Karpas-422 (cell line): Measurements from ENCODE around the gene SCUBE1. TPM values are rescaled to one million over a fixed set of nuclear protein-coding genes. Genes with fewer than 3 reads are reported as not detected.

Experiments
- DNase-seq: peaks from one replicate; pipeline ENCODE4 v3.0.0-alpha.2; 2015
- H2AFZ ChIP-seq: fragments of 200-600 bp; sonication (generic); 2 replicates; pipeline ENCODE4 v1.6.1; 2014; ENCODE audit warnings: antibody characterized with exemption, low read length, mixed read lengths
- H3K27ac ChIP-seq: fragments of 200-600 bp; sonication (generic); 2 replicates; pipeline ENCODE4 v1.5.1; 2014; ENCODE audit warnings: mild to moderate bottlenecking, low read length, moderate library complexity
- H3K27me3 ChIP-seq: fragments of 200-600 bp; sonication (generic); 2 replicates; pipeline ENCODE4 v1.6.1; 2014; ENCODE audit warnings: low read length, mixed read lengths
- H3K36me3 ChIP-seq: fragments of 200-600 bp; sonication (generic); 2 replicates; pipeline ENCODE4 v1.6.1; 2014; ENCODE audit warnings: low read length, mixed read lengths; ENCODE audit not compliant: insufficient read depth
- H3K4me1 ChIP-seq: fragments of 200-600 bp; sonication (generic); 2 replicates; pipeline ENCODE4 v1.6.1; 2014; ENCODE audit warnings: mild to moderate bottlenecking, low read length, mixed read lengths
- H3K4me2 ChIP-seq: fragments of 200-600 bp; sonication (generic); 2 replicates; pipeline ENCODE4 v1.6.1; 2014; ENCODE audit warnings: low read length, low read depth, mild to moderate bottlenecking; ENCODE audit not compliant: poor library complexity, severe bottlenecking
- H3K4me3 ChIP-seq: fragments of 200-600 bp; sonication (generic); 2 replicates; pipeline ENCODE4 v1.5.1; 2014; ENCODE audit warnings: mild to moderate bottlenecking, antibody characterized with exemption, low read length, mixed read lengths
- H3K79me2 ChIP-seq: fragments of 200-600 bp; sonication (generic); 2 replicates; pipeline ENCODE4 v1.6.1; 2014; ENCODE audit warnings: mild to moderate bottlenecking, low read length, mixed read lengths
- H3K9ac ChIP-seq: fragments of 200-600 bp; sonication (generic); 2 replicates; pipeline ENCODE4 v1.6.0; 2014; ENCODE audit warnings: low read length
- H3K9me2 ChIP-seq: fragments of 200-600 bp; sonication (generic), shearing (Covaris generic); replicated peaks from 2 replicates; pipeline ENCODE4 v1.6.0; 2014; ENCODE audit warnings: mild to moderate bottlenecking, low read length, moderate library complexity; ENCODE audit not compliant: insufficient read depth
- H3K9me3 ChIP-seq: fragments of 300-700, 200-600 bp; sonication (generic); 2 replicates; pipeline ENCODE4 v1.6.1; 2014; ENCODE audit warnings: low read length, mixed read lengths
- H4K20me1 ChIP-seq: fragments of 200-600 bp; sonication (generic); 2 replicates; pipeline ENCODE4 v1.6.1; 2014; ENCODE audit warnings: mild to moderate bottlenecking, antibody characterized with exemption, low read length, low read depth; ENCODE audit not compliant: insufficient read depth
- total RNA-seq: library from RNA; depleted of rRNA; stranded (reverse); fragments of >200 nt; shearing (Covaris generic); gene quantifications from 2 replicates; pipeline ENCODE4 v1.2.3, GENCODE V29; 2014; ENCODE audit warnings: low replicate concordance

Gene SCUBE1
- total RNA-seq, 1 experiment from 2014 or later, result not detected

DNA sequence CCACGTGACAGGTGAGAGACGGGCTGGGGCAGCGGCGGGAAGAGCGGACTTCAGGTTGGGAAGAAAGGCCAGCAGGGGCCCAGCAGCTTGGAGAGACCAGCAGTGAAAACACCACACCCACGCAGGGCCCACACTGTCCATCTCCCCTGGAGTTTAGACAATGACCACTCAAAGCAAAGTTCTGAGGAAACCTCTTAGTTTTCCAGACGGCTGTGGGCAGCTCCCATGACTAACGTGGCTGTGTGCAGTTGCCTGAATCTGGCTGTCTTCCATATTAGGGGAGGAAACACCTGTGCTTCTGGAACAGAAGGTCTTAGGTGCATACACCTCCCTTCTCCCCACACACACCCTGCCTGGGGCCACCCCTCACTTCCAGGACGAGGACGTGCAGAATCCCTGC, 85.6 kb downstream of the SCUBE1 start:
- Histone ChIP-seq H3K79me2 (no peaks in the 10 kb centered on the region), H3K4me1 (no peaks in the 10 kb centered on the region), H3K9ac (no peak overlapping the region), H3K36me3 (no peaks in the 10 kb centered on the region), H4K20me1 (0 out of 2 replicates have a peak, but pooled peaks cover under 1% of the 10 kb centered on the region), H3K4me3 (no peak overlapping the region), H3K27ac (no peak overlapping the region), H3K4me2 (no peak overlapping the region), H3K27me3 (no peaks in the 10 kb centered on the region), H3K9me3 (no peaks in the 10 kb centered on the region), H3K9me2 (no peaks in the 10 kb centered on the region), H2AFZ (no peak overlapping the region)
- DNase-seq, result no peak

DNA sequence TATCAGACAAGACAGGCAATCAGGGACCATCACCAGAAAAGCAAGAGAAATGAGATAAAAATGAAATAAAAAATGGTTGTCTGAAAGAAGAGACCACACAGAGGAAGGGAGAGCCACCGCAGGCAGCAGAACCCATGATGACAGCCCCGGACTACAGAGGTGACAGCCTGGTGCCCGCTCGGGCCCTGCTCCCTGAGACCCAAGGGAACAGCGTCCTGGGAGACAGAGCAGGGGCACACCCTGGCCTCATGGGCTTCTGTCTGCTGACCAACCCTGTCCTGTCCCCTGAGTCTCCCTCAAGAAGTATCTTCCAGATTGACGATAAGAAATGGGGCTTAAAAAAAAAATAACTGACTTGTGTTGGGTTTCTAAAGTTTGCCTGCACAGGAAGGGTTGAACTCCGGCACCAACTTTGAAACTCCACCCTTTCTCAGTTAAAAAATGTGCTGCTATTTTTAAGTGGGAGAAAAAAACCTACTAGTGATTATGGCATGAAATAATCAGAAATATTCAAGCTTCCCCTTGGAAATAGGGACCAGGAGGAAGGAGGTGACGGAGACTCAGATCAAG, 86.1 kb downstream of the SCUBE1 start:
- Histone ChIP-seq H3K9me3 (no peaks in the 10 kb centered on the region), H3K4me1 (no peaks in the 10 kb centered on the region), H3K4me3 (no peak overlapping the region), H3K9me2 (no peaks in the 10 kb centered on the region), H3K36me3 (no peaks in the 10 kb centered on the region), H4K20me1 (0 out of 2 replicates have a peak, but pooled peaks cover 4% of the 10 kb centered on the region), H3K9ac (no peak overlapping the region), H3K4me2 (no peak overlapping the region), H3K27me3 (no peaks in the 10 kb centered on the region), H3K79me2 (no peaks in the 10 kb centered on the region), H3K27ac (no peak overlapping the region), H2AFZ (no peak overlapping the region)
- no peak for DNase-seq

DNA sequence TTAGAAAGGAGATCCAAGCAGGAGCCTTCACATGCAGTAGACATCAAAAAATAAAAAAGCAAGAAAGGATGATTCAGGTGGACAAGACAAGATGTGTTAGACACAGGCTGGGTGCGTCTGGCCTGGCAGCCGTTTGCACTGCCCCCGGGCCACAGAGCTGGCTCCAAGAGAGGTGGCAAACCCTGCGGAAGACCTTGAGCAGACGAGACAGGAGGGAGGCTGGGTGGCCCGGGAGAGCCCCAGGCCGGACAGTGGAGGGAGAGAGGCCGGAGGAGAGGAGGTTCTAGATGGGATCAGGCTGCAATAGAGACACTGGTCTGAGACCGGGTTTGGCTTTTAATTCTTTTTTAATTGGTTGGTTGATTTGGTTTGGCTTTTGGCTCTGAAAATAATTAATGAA, 86.6 kb downstream of the SCUBE1 start:
- H2AFZ ChIP-seq, result no peak overlapping the region
- H3K9ac ChIP-seq, result no peak overlapping the region

DNA sequence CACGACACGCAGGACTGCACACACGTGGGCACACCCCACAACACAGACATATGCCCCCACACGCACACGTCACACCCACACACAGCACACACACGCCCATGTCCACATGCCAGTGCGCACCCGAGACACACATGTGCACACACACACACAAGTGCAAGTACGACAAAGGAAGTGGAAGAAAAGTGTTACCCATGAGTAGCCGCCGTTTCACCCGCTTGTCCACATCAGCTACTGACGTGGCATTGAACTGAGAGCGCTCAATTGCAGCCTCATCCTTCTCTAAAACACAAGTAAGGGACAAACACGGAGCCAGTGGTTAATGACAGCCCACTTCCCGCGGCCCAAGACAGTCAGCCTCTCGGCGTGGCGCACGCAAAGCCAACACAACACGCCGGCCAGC, 87.9 kb downstream of the SCUBE1 start:
- no peaks in the 10 kb centered on the region for H3K79me2 ChIP-seq
- H3K9ac ChIP-seq, result no peak overlapping the region
- H3K4me3 ChIP-seq, result no peak overlapping the region
- no peak for DNase-seq
- no peak overlapping the region for H3K4me2 ChIP-seq
- H3K9me2 ChIP-seq, result no peaks in the 10 kb centered on the region
- H3K36me3 ChIP-seq, result no peaks in the 10 kb centered on the region
- H3K4me1 ChIP-seq, result no peaks in the 10 kb centered on the region
- no peaks in the 10 kb centered on the region for H3K9me3 ChIP-seq
- 0 out of 2 replicates have a peak, but pooled peaks cover 6% of the 10 kb centered on the region for H4K20me1 ChIP-seq
- H2AFZ ChIP-seq, result no peak overlapping the region
- H3K27ac ChIP-seq, result no peak overlapping the region
- H3K27me3 ChIP-seq, result no peaks in the 10 kb centered on the region

More for the DNA sequence above, 86.6 kb downstream of the SCUBE1 start:
- H3K4me1 ChIP-seq, result no peaks in the 10 kb centered on the region
- H3K27ac ChIP-seq, result no peak overlapping the region
- H3K79me2 ChIP-seq, result no peaks in the 10 kb centered on the region
- 0 out of 2 replicates have a peak, but pooled peaks cover 4% of the 10 kb centered on the region for H4K20me1 ChIP-seq
- H3K4me3 ChIP-seq, result no peak overlapping the region
- no peaks in the 10 kb centered on the region for H3K27me3 ChIP-seq
- no peaks in the 10 kb centered on the region for H3K36me3 ChIP-seq
- no peak overlapping the region for H3K4me2 ChIP-seq
- H3K9me3 ChIP-seq, result no peaks in the 10 kb centered on the region
- no peak for DNase-seq
- no peaks in the 10 kb centered on the region for H3K9me2 ChIP-seq

DNA sequence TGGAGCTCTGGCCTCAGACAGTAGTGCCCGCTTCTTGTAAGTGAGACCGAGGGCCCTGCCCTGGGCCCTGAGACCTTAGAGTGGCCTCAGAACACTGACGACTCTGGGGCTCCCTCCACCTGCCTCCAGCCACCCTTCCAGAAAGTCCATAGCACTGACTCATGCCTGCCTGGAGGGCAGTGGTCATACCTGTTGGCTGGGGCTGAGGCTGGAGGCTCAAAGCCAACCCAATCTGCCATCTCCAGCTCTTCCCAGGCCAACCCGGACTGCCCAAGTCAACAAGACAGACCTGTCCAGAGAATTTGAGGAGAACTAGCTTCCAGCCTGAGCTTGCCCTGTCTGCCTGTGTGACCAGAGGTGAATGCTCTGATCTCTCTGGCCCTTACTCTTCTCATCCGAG, 89.3 kb downstream of the SCUBE1 start:
- no peak for DNase-seq
- Histone ChIP-seq H3K36me3 (no peaks in the 10 kb centered on the region), H3K4me1 (no peaks in the 10 kb centered on the region), H3K9ac (no peak overlapping the region), H3K79me2 (no peaks in the 10 kb centered on the region), H3K4me2 (no peak overlapping the region), H4K20me1 (0 out of 2 replicates have a peak, but pooled peaks cover 6% of the 10 kb centered on the region), H2AFZ (no peak overlapping the region), H3K27ac (no peak overlapping the region), H3K27me3 (no peaks in the 10 kb centered on the region), H3K4me3 (no peak overlapping the region), H3K9me3 (no peaks in the 10 kb centered on the region), H3K9me2 (no peaks in the 10 kb centered on the region)

DNA sequence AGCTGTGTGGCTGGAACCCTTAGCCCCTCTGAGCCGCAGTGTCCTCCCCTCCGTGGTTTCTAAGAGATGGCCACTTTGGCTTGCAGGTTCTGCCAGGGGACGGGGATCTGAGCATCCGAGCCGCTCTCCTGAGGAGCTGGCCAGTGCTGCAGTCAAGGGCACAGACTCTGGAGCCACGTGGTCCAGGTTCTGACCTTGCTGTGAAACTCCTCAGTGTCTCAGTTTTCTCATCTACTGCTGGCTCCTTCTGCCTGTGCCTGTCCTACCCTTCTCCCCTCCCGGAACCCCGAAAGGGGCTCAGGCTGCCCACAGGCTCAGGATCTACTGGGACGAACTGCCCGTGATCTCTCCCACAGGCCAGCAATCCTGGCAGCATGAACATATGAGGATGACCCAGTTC, 90.9 kb downstream of the SCUBE1 start:
- Histone ChIP-seq H3K9me3 (no peaks in the 10 kb centered on the region), H3K36me3 (no peaks in the 10 kb centered on the region), H4K20me1 (0 out of 2 replicates have a peak, but pooled peaks cover 6% of the 10 kb centered on the region), H3K9ac (no peak overlapping the region), H3K4me1 (no peaks in the 10 kb centered on the region), H3K27ac (no peak overlapping the region), H3K4me3 (no peak overlapping the region), H3K4me2 (no peak overlapping the region), H3K79me2 (no peaks in the 10 kb centered on the region), H2AFZ (no peak overlapping the region), H3K27me3 (no peaks in the 10 kb centered on the region), H3K9me2 (no peaks in the 10 kb centered on the region)
- DNase-seq, result no peak

DNA sequence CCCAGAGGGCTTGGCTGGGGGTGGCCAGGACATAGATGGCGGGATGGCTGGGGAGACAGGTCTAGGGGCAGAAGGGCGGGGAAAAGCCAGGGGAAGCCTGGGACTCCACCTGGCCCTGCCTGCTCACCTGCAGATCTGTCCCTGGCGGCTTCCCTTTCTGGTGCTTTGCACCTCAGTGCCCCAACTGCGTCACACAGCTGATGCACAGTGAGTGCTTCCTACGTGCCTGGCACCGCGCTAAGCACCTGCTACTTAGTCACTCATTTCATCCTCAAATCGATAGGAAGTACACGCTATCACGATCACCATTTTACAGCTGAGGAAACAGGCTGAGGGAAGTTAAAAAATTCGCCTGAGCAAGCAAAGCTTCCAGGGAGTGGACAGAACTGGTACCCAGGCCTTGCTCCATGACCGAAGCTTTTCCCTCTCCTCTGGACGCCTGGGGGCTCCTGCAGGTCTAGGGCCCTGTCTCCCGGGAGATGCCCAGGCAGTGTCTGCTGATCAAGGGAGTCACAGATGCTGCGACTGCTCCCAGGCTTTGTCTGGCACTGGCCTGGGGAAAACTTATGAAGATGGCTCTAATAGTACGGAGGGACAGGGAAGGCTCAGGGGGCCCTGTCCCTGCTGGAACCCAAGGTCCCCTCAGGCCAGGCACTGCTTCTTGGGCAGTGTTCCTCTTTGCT, 93.2 kb downstream of the SCUBE1 start:
- Histone ChIP-seq H3K27ac (no peak overlapping the region), H3K27me3 (no peaks in the 10 kb centered on the region), H3K9ac (no peak overlapping the region), H3K36me3 (no peaks in the 10 kb centered on the region), H3K79me2 (no peaks in the 10 kb centered on the region), H3K4me2 (no peak overlapping the region), H3K9me2 (no peaks in the 10 kb centered on the region), H3K4me3 (no peak overlapping the region), H3K9me3 (no peaks in the 10 kb centered on the region), H2AFZ (no peak overlapping the region), H3K4me1 (no peaks in the 10 kb centered on the region), H4K20me1 (0 out of 2 replicates have a peak, but pooled peaks cover 6% of the 10 kb centered on the region)
- DNase-seq, result no peak

DNA sequence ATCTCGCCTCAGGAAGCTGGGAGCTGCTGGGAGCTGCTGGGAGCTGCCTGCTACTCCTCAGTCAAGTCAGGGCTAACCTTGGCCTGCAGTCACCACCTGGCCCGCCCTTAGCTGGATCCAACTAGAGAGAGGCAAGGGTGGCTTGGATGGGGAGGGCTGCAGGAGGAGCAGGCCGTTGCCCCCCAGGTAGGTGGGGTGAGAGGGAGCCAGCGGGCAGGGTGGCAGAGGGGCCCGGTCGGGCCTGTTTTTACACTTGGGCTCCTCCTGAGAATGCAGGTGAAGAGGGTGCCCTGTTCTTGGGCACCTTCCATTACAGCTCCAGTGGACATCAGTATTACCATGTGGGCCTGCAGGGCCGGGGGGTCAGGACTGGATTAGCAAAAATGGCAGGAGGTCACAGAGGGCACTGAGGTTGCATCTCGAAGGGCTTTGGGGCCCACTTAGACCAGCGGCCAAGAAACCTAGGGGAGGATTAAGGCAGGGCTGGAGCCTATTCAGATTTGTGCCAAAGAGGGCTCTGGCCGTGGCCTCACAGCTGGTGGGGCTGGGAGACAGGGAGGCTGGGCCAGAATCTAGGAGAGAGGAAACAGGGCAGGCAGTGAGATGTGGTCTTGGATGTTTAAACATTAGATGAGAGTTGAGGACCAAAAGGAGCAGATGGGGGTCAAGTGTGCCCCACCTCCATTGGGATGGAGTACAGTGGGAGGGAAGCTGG, 95.5 kb downstream of the SCUBE1 start:
- H3K9me3 ChIP-seq, result no peaks in the 10 kb centered on the region
- H3K36me3 ChIP-seq, result no peaks in the 10 kb centered on the region
- H3K9ac ChIP-seq, result no peak overlapping the region
- 0 out of 2 replicates have a peak, but pooled peaks cover 6% of the 10 kb centered on the region for H4K20me1 ChIP-seq
- no peaks in the 10 kb centered on the region for H3K9me2 ChIP-seq
- H3K4me3 ChIP-seq, result no peak overlapping the region
- H3K27ac ChIP-seq, result no peak overlapping the region
- no peak overlapping the region for H3K4me2 ChIP-seq
- no peaks in the 10 kb centered on the region for H3K27me3 ChIP-seq
- H3K79me2 ChIP-seq, result no peaks in the 10 kb centered on the region
- H3K4me1 ChIP-seq, result no peaks in the 10 kb centered on the region
- no peak overlapping the region for H2AFZ ChIP-seq
- DNase-seq, result no peak
